Glutamatergic neuron (in vitro differentiated cells): ENCODE results near the gene CCNQ. TPM values are rescaled to one million over a fixed set of nuclear protein-coding genes. Genes with fewer than 3 reads are reported as not detected.

ENCODE experiments used
- DNase-seq: peaks from one replicate; pipeline ENCODE4 v3.0.0; 2022
- H3K27ac Mint-ChIP-seq: one replicate; pipeline ENCODE4 v1.8.0; 2020; ENCODE audit warnings: mild to moderate bottlenecking, mixed read lengths, inconsistent platforms; ENCODE audit not compliant: unreplicated experiment
- H3K27me3 Mint-ChIP-seq: one replicate; pipeline ENCODE4 v1.8.0; 2020; ENCODE audit warnings: mild to moderate bottlenecking, moderate library complexity, mixed read lengths, inconsistent platforms; ENCODE audit not compliant: unreplicated experiment
- H3K36me3 Mint-ChIP-seq: one replicate; pipeline ENCODE4 v1.8.0; 2020; ENCODE audit warnings: mild to moderate bottlenecking, mixed read lengths, inconsistent platforms; ENCODE audit not compliant: unreplicated experiment
- H3K4me1 Mint-ChIP-seq: one replicate; pipeline ENCODE4 v1.8.0; 2020; ENCODE audit warnings: mild to moderate bottlenecking, low read depth, mixed read lengths, inconsistent platforms; ENCODE audit not compliant: unreplicated experiment
- H3K4me3 Mint-ChIP-seq: one replicate; pipeline ENCODE4 v1.8.0; 2020; ENCODE audit warnings: mild to moderate bottlenecking, mixed read lengths, inconsistent platforms; ENCODE audit not compliant: unreplicated experiment
- H3K9me3 Mint-ChIP-seq: one replicate; pipeline ENCODE4 v1.8.0; 2020; ENCODE audit warnings: mild to moderate bottlenecking, moderate library complexity, mixed read lengths, inconsistent platforms; ENCODE audit not compliant: unreplicated experiment
- total RNA-seq: library from RNA; stranded (reverse); fragmentation: NEBNext Ultra II Directional; extraction: Animal tissue kit (Norgen Biotek cat#: 25700); gene quantifications from one replicate; pipeline ENCODE4 v1.2.1, GENCODE V29; 2021; ENCODE audit not compliant: unreplicated experiment
- TF ChIP-seq, protein P1 (sequence below): fragments of 200-600 bp; sonication (generic); IDR thresholded peaks from one replicate; pipeline ENCODE4 v1.5.0; 2021; ENCODE audit not compliant: partially characterized antibody, unreplicated experiment

The CCNQ gene
- total RNA-seq, 1 donor from 2014 or later = 28.9 TPM

DNA sequence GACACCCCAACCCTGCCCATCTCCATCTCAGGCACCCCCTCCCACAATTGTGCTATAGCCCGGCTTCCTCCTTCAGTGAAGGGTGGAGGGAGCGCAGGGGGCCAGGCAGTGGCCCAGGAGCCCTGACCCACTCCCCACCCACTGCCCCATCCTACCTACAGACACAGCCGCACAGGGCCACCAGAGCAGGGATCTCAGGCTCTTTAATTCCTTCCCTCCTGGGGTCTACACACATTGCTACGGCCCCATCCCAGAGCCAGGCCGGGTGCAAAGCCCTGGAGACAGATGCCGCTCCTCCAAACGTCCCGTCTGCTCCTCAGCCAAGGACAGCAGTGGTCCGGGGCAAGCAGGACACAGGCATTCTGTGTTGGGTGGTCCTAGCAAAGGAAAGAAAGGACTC lies 35.3 kb upstream of the CCNQ start:
- TF ChIP-seq, protein P1, sequence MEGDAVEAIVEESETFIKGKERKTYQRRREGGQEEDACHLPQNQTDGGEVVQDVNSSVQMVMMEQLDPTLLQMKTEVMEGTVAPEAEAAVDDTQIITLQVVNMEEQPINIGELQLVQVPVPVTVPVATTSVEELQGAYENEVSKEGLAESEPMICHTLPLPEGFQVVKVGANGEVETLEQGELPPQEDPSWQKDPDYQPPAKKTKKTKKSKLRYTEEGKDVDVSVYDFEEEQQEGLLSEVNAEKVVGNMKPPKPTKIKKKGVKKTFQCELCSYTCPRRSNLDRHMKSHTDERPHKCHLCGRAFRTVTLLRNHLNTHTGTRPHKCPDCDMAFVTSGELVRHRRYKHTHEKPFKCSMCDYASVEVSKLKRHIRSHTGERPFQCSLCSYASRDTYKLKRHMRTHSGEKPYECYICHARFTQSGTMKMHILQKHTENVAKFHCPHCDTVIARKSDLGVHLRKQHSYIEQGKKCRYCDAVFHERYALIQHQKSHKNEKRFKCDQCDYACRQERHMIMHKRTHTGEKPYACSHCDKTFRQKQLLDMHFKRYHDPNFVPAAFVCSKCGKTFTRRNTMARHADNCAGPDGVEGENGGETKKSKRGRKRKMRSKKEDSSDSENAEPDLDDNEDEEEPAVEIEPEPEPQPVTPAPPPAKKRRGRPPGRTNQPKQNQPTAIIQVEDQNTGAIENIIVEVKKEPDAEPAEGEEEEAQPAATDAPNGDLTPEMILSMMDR = no peak
- Mint-ChIP-seq H3K4me3 (no peak overlapping the region), H3K27me3 (no peaks in the 10 kb centered on the region), H3K9me3 (no peaks in the 10 kb centered on the region), H3K36me3 (peaks cover 6% of the 10 kb centered on the region), H3K4me1 (no peaks in the 10 kb centered on the region), H3K27ac (no peak overlapping the region)
- DNase-seq = no peak

DNA sequence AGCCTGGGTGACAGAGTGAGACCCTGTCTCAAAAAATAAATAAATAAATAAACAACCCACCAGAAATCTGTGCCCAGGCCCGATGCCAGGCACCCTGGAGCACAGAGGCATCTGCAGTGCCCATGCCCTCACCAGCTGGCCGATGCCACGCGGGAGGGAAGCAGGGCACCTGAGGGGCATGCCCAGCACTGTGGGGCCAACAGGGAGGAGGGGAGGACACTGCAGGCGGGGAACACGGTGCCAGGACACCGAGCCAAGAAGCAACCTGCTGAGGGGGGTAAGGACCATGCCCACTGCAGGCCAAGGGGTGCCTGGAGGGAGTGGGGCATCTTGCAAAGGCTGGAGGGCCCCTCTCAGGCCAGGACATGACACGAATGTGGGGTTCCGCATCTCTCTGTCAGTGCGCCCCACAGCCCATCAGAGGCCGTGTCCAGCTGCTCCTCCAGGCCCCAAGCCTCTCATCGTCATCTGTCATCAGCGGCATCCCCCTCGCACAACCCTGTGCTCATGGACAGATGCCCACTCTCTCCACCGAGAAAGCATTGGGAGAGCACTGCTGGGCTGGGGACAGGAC lies 34.8 kb upstream of the CCNQ start:
- DNase-seq = no peak
- Mint-ChIP-seq H3K4me3 (no peak overlapping the region), H3K9me3 (no peaks in the 10 kb centered on the region), H3K27ac (no peak overlapping the region), H3K36me3 (peaks cover 6% of the 10 kb centered on the region), H3K4me1 (no peaks in the 10 kb centered on the region), H3K27me3 (no peaks in the 10 kb centered on the region)
- TF ChIP-seq, protein P1 = no peak

DNA sequence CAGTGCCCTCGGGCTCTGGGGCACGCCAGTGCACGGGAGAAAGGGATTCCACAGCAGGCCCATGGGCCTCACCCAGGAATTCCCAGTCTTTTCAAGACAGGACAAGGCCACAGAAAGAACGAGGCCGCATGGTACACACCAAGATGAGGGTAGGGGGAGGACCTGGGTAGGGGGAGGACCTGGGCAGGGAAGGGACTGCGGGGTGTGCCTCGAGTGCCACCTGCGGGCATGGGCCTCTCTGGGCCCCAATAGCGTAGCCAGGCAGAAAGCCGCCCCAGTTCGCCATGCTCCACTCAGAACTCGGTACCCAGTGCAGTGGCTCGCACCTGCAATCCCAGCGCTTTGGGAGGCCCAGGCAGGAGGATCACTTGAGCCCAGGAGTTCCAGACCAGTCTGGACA lies 34.1 kb upstream of the CCNQ start:
- Mint-ChIP-seq H3K9me3 (no peaks in the 10 kb centered on the region), H3K27ac (no peak overlapping the region), H3K4me3 (no peak overlapping the region), H3K4me1 (no peaks in the 10 kb centered on the region), H3K36me3 (peaks cover 6% of the 10 kb centered on the region), H3K27me3 (no peaks in the 10 kb centered on the region)
- no peak for DNase-seq
- TF ChIP-seq, protein P1 = no peak

DNA sequence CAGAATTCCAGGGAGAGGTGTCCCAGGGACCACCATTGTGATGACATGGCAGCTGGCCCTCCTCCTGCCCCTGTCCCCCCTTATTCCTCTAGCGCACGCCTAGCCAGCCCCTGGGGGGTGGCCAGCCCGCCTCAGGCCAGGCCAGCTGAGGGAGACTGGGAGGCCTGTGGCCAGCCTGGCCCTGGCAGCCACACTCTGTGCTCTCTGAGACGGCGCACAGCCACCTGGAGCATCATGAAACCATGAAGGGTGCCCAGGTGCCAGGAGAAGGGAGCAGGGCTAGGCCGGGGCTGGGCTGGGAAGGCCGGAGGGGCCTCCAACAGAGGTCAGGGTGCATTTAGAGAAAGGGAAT lies 33.6 kb upstream of the CCNQ start:
- Mint-ChIP-seq H3K36me3 (peaks cover 6% of the 10 kb centered on the region), H3K27ac (no peak overlapping the region), H3K4me3 (no peak overlapping the region), H3K27me3 (no peaks in the 10 kb centered on the region), H3K9me3 (no peaks in the 10 kb centered on the region), H3K4me1 (no peaks in the 10 kb centered on the region)
- no peak for DNase-seq
- TF ChIP-seq, protein P1 = no peak

DNA sequence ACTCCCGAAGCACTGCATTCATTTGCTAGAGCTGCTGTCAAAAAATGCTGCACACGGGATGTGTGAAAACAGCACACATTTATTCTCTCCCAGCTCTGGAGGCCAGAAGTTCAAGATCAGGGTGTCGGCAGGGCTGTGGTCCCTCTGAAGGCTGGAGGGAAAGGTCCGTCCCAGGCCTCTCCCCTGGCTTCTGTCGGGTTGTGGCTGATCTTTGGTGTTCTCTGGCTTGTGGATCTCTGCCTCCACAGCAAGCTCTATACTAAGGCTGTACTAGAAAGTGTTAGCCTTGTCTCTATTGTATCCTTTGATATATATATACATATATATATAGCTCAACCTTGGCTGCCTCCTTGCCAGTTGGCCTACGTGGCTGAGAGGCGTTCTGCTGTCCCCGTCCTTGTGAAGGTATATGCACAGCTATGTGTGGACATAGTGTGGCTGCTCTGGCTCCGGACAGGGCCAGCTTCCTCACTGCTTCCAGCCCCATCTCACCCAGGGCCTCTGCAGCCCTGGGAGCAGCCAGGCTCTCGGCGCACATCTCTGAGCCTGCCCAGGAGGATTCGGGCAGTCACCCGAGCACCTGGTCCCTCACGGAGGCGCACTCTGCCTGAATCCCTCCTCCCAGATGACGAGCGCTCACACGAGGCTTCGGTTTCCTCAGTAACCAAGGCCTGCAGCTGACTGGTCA lies 33.1 kb upstream of the CCNQ start:
- Mint-ChIP-seq H3K4me3 (no peak overlapping the region), H3K27me3 (no peaks in the 10 kb centered on the region), H3K9me3 (no peaks in the 10 kb centered on the region), H3K4me1 (no peaks in the 10 kb centered on the region), H3K27ac (no peak overlapping the region), H3K36me3 (peaks cover 6% of the 10 kb centered on the region)
- no peak for DNase-seq
- TF ChIP-seq, protein P1 = no peak
